Heart right ventricle (tissue), 16 donors: ENCODE measurements around the gene TIMP2. TPM values are rescaled to one million over a fixed set of nuclear protein-coding genes. Genes with fewer than 3 reads are reported as not detected.

ENCODE experiments used
- ATAC-seq, 8 donors: fragments of 200-7000 bp; cut with Tn5 transposase; one replicate each; pipeline ENCODE4 v1.9.1; 2020; ENCODE audit warnings: mild to moderate bottlenecking in 8 of 8, moderate library complexity in 8 of 8, moderate number of reproducible peaks in 1 of 8
- DNase-seq, 2 donors: peaks; one replicate each; pipeline ENCODE4 v3.0.0-alpha.2; 2020
- H3K27ac ChIP-seq, 10 donors: fragments of 200-600 bp; sonication (generic) in 2 of 10; one replicate each; pipeline versions ENCODE4 v1.5.0 to v1.8.0; 2020 to 2022; ENCODE audit warnings: mild to moderate bottlenecking in 3 of 10
- H3K27me3 ChIP-seq, 7 donors: fragments of 200-600 bp; one replicate each; pipeline ENCODE4 v1.8.0; 2021 to 2022; ENCODE audit warnings: mild to moderate bottlenecking in 2 of 7
- H3K36me3 ChIP-seq, 9 donors: fragments of 200-600 bp; sonication (generic) in 1 of 9; one replicate each; pipeline versions ENCODE4 v1.5.0 to v1.8.0; 2020 to 2022; ENCODE audit warnings: mild to moderate bottlenecking in 2 of 9
- H3K4me1 ChIP-seq, 9 donors: fragments of 200-600 bp; sonication (generic) in 1 of 9; one replicate each; pipeline versions ENCODE4 v1.5.0 to v1.8.0; 2020 to 2022; ENCODE audit warnings: mild to moderate bottlenecking in 4 of 9
- H3K4me3 ChIP-seq, 10 donors: fragments of 200-600 bp; sonication (generic) in 2 of 10; one replicate each; pipeline versions ENCODE4 v1.5.0 to v1.8.0; 2020 to 2022; ENCODE audit warnings: mild to moderate bottlenecking in 7 of 10, moderate library complexity in 2 of 10
- H3K9me3 ChIP-seq, 11 donors: fragments of 200-600 bp in 10 of 11; sonication (generic) in 2 of 11; one replicate each; pipeline versions ENCODE4 v1.5.0 to v1.8.0; 2013 to 2022; ENCODE audit warnings: mild to moderate bottlenecking in 2 of 11, control low read depth in 1 of 11, moderate library complexity in 1 of 11
- CTCF ChIP-seq, 9 donors: fragments of 200-600 bp; sonication (generic) in 2 of 9; IDR thresholded peaks; one replicate each; pipeline versions ENCODE4 v1.5.0 to v1.8.0; 2021 to 2022; ENCODE audit warnings: antibody characterized with exemption in 9 of 9, mild to moderate bottlenecking in 5 of 9, moderate library complexity in 1 of 9
- WGBS, 2 donors: extraction: QIAGEN DNeasy Blood & Tissue Kit; methylation state at CpG; one replicate each; pipeline ENCODE4 v1.1.7; 2013; ENCODE audit warnings: inconsistent platforms in 1 of 2; 5-methylcytosine and 5-hydroxymethylcytosine counted together
- intact Hi-C, 10 donors: fragments of 100-400 bp; cut with DNase I; formaldehyde crosslinking; loops; one replicate each; pipeline versions ENCODE4 v1.11.1 to v1.14.2; 2022
- polyA plus RNA-seq, 2 donors: library from polyadenylated mRNA; stranded (reverse); fragments of 200-250 nt; gene quantifications; one replicate each; pipeline ENCODE4 v1.2.3, GENCODE V29; 2013
- total RNA-seq, 10 donors: library from RNA; stranded (reverse); fragmentation: NEBNext Ultra II Directional in 3 of 10; extraction: Animal tissue kit (Norgen Biotek cat#: 25700) in 3 of 10; gene quantifications; one replicate each; pipeline versions ENCODE4 v1.2.1 to v1.2.4, GENCODE V29; 2021 to 2023
- donor health status: Arrhythmogenic right ventricular cardiomyopathy.
- donor health status: ischemic (EF 13 %, LVEDD 7.1; RV severe dilation, severe dysfunction).
- donor health status: healthy with polysubstance abuse.
- donor health status: DM: no; HTN: yes; CAD: no.
- donor health status: DM: no; HTN: no; CAD: no.
- donor health status: ischemic (EF 25% LVEDD 6.9; RV normal size, moderate dysfunction).
- donor health status: ischemic (EF 25% LVEDD 5.7; RV mildly dilated, moderate dysfunction).
- donor health status: healthy.
- donor health status: DM: yes; HTN: yes; CAD: no.
- donor health status: Ischemic cardiomyopathy.
- donor health status: ischemic (EF 35%, LVEDD 5.7; RV mildly dilated, moderate dysfunction).
- donor health status: nonischemic (EF 11% LVEDD 7.7; RV severe dilation, severe dysfunction).
- donor health status: DM: yes; HTN: yes; CAD: no.
- donor health status: PGD.
- donor health status: ischemic (EF 29% LVEDD 5.4; RV normal size, mild dysfunction).
- donor health status: nonischemic (EF 23%, LVEDD 6.1; RV moderate dilation, normal function).

The TIMP2 gene
- total and polyA plus RNA-seq, 12 donors = 32.4 to 118 (median 96.7) TPM

- no peaks in the 10 kb centered on the region for H3K9me3 ChIP-seq
- H3K27me3 ChIP-seq = no peaks in the 10 kb centered on the region
- WGBS, 2 donors = 85 to 87% methylated on average over 19 of the region's 19 CpGs
- no peak for DNase-seq
- intact Hi-C loops = no loop called here
- H3K4me3 ChIP-seq = no peak overlapping the region
- peaks cover 0 to 100% (median 91%) of the 10 kb centered on the region in 9 donors for H3K36me3 ChIP-seq
- H3K4me1 ChIP-seq = peaks cover 2 to 44% (median 14%) of the 10 kb centered on the region in 9 donors
- ATAC-seq = no peak
- TF ChIP-seq CTCF (IDR thresholded peaks at IDR 0.05) = no peak
- H3K27ac ChIP-seq = peak overlapping the region in 6 of 10 donors; percentile 26 to 87 (median 52)
Observed at GRCh38 chr17:78818152-78818846, 106.9 kb downstream of the TIMP2 start.

- intact Hi-C loops = no loop called here
- peak in 1 of 8 donors; percentile 19 for ATAC-seq
Observed at GRCh38 chr17:78817123-78817522, 108.1 kb downstream of the TIMP2 start.

GRCh38 chr17:78815696-78816095 lies 109.5 kb downstream of the TIMP2 start:
- no peaks in the 10 kb centered on the region for H3K9me3 ChIP-seq
- no peaks in the 10 kb centered on the region for H3K27me3 ChIP-seq
- H3K36me3 ChIP-seq = peaks cover 0 to 100% (median 92%) of the 10 kb centered on the region in 9 donors
- DNase-seq = no peak
- no peak overlapping the region for H3K27ac ChIP-seq
- H3K4me3 ChIP-seq = no peak overlapping the region
- H3K4me1 ChIP-seq = peaks cover 4 to 47% (median 19%) of the 10 kb centered on the region in 9 donors
- 97 to 98% methylated on average over 7 of the region's 7 CpGs for WGBS, 2 donors
- TF ChIP-seq CTCF (IDR thresholded peaks at IDR 0.05) = no peak
- ATAC-seq = no peak
- intact Hi-C loops = no loop called here

More at GRCh38 chr17:78817123-78817522, 108.1 kb downstream of the TIMP2 start:
- no peak for DNase-seq
- no peaks in the 10 kb centered on the region for H3K27me3 ChIP-seq
- H3K9me3 ChIP-seq = no peaks in the 10 kb centered on the region
- H3K27ac ChIP-seq = peak overlapping the region in 1 of 10 donors; percentile 87
- H3K4me1 ChIP-seq = peaks cover 4 to 47% (median 19%) of the 10 kb centered on the region in 9 donors
- no peak overlapping the region for H3K4me3 ChIP-seq
- H3K36me3 ChIP-seq = peaks cover 0 to 100% (median 92%) of the 10 kb centered on the region in 9 donors
- no peak for TF ChIP-seq CTCF (IDR thresholded peaks at IDR 0.05)
- WGBS, 2 donors = 88 to 92% methylated on average over 6 of the region's 6 CpGs

GRCh38 chr17:78812855-78813254 lies 112.3 kb downstream of the TIMP2 start:
- no peaks in the 10 kb centered on the region for H3K27me3 ChIP-seq
- peak overlapping the region in 8 of 10 donors; percentile 20 to 61 (median 37) for H3K27ac ChIP-seq
- WGBS, 2 donors = 42 to 54% methylated on average over 8 of the region's 8 CpGs
- TF ChIP-seq CTCF (IDR thresholded peaks at IDR 0.05) = no peak
- DNase-seq (peak in 1 of 2 donors; percentile 37), ATAC-seq (peak; percentile 40 to 72 (median 54))
- intact Hi-C loops = no loop called here
- H3K4me1 ChIP-seq = peaks cover 4 to 24% (median 11%) of the 10 kb centered on the region in 9 donors
- H3K4me3 ChIP-seq = no peak overlapping the region
- H3K36me3 ChIP-seq = peaks cover 0 to 100% (median 84%) of the 10 kb centered on the region in 9 donors
- no peaks in the 10 kb centered on the region for H3K9me3 ChIP-seq
